NCI-H2081 (cell line): ENCODE results near the gene ZNF835.
"Not testable (repeated sequence)": the region's sequence is repeated elsewhere in the genome, so short reads cannot be mapped to it uniquely, and the experiment has no call there.

Source experiments
- DNase-seq, 2 experiments: peaks; one replicate each; lab custom pipeline; 2025; lab: John Stamatoyannopoulos, UW

Gene ZNF835

DNA sequence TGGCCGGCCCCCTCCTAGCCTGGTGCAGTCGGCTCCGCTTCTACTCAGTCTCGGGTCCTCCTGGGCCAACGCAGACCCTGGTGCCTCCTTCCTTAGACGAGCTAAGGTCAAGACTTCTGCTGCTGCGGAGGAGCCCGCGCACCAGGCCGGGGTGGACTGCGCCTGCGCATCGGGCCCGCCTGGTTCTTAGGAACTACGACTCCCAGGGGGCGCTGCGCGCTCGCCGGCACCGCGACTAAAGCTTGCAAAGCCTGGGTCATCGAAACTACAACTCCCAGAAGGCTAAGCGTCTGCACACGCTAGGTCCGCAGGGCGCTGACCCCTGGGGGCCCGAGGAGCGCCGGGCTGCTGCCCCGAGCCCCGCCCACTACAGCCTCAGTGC lies at the start of gene ZNF835:
TSS of gene ZNF835 (minus strand) at position 145 of the 382 bp plus-strand sequence. CDS start 6,559 bp downstream, outside the sequence.
- no peak for DNase-seq

DNA sequence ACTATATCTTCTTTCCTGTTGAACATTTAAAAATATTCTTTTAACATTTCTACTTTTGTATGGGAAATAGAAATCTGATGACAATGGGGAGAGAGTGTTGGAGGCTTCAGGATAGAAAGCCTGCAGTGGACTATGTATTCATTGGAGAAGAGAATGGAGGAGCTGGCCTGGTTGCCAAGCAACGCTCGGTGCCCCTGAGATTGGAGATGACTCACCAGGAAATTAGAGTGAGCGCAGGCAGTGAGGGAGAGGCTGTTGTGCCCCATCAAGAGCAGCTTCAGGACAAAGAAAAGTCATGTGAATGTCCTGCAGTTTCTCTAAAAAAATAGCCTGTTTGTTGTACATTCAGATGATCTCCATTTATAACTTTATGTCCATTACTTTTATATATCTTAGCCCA lies 48.7 kb upstream of the ZNF835 start:
- no peak for DNase-seq

DNA sequence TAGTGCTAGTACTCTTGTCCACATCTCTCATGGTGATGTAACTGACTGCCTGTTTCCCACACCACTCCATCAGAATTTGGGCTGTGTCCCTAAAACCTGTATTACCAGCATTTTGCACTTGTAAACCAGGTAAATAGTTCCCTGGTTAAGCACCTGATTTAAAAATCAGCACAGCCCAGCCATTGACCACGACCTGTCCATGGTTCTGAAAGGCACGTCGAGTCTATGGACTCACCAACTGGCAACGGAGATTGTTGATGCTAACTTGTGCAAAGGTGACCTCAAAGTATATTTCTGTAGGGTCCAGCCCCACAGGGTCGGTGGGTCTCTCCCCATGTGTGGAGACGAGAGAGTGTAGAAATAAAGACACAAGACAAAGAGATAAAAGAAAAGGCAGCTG lies 46.7 kb upstream of the ZNF835 start:
- DNase-seq = no peak

DNA sequence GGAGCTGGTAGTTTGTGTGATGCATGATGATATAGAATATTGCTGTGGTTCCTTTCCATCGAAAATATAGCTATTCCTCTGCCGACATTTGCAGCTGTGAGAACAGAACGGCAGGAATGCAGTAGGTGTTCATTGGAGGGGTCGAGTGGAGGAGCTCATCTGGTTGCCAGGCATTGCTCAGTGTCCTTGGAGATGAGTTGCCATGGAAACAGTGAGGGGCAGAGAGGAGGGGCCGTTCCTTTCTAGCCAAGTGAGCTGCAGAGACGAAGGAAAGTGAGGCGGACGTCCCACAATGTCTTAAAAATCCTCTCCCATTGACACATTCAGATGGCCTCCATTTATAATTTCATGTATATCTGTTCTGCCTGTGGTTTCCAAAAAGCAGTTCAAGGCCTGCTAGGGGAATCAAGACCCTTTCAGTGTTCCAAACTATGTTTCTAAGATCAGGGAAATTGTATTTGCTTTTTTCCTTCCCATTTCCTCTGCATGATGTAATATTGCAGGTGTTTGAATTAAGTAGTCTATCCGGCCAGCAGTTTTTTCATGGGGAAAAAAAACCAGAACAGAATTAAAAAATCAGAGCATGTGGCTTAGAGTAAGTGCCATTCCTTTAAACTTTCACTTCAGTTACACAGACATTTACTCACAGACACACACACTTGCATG lies 41.2 kb upstream of the ZNF835 start:
- peak in 1 of 2 experiments; percentile 0 for DNase-seq

DNA sequence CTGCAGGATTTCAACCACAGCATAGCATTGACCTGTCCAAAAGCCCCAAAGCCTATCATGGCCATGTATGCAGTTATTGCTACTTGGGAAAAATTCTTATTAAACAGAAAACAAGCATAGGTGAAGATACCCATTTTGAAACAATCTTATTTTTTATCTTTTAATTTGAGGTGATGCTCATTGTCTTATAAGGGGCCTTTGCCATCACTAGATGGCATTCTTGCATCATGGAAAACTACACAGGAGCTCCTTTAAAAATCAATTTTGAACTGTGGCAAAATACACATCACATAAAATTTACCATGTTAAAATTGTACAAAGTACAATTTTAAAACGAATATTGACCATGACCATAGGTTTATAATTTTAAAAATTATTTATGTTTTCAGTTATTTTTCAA lies 38.9 kb upstream of the ZNF835 start:
- DNase-seq = no peak

DNA sequence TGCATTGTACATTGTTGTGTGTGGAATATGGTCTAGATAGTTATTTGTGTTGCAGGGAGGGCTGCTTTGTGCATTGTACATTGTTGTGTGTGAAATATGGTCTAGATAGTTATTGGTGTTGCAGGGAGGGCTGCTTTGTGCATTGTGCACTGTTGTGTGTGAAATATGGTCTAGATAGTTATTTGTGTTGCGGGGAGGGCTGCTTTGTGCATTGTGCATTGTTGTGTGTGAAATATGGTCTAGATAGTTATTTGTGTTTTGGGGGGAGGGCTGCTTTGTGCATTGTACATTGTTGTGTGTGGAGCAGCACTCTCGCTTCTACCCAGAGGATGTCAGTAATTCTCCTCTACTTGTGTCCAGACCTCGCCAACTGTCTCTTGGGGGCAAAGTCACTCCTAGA lies 36.3 kb upstream of the ZNF835 start:
- DNase-seq = no peak

DNA sequence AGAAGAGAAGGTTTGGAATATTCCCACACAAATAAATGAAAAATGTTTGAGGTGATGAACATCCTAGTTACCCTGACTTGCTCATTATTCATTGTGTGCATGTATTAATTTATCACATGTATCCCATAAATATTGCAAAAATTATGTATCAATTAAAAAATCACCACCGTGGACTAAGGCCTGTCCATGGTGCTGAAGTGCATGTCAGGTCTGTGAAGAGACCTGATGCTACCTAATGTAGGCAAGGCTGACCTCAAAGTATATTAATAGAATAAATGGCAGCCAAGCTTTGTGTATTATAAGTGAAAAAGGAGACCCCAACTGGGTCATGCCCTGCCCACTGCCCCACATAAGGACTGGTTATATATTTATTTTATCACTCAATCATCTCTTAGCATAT lies 34.4 kb upstream of the ZNF835 start:
- no peak for DNase-seq

DNA sequence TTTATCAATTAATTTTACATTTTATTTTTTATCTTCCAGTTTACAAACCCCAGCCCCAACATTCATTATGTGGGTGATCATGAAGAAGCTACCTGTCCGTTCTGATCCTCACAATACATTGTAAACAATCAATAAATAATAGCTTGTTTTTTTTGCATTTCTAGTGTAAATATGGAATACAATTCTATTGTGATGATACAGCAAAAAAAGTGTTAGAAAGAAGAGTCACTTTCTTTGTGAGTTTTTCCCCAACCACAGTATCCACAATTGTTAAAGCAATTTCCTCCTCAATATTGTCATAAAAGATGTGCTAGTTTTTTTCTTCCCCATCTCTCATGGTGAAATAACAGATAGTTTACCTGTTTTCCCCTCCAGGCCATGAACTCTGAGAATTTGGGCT lies 30.3 kb upstream of the ZNF835 start:
- no peak for DNase-seq

DNA sequence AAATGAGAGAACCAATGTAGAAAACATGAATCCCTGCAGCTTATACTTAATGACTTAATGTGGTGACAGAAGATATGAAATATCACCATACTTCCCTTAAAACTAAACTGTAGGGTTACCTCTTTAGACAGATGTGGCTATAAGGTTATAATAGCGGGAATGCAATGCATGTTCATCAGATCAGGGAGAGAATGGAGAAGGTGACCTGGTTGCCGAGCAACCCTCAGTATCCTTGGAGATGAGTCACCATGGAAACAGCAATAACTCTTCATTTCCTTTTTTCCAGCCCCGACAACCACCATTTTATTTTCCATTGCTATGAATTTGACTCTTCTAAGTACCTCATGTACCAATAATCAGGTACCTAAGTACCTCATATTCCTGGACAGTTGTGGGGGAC lies 28.0 kb upstream of the ZNF835 start:
- no peak for DNase-seq

DNA sequence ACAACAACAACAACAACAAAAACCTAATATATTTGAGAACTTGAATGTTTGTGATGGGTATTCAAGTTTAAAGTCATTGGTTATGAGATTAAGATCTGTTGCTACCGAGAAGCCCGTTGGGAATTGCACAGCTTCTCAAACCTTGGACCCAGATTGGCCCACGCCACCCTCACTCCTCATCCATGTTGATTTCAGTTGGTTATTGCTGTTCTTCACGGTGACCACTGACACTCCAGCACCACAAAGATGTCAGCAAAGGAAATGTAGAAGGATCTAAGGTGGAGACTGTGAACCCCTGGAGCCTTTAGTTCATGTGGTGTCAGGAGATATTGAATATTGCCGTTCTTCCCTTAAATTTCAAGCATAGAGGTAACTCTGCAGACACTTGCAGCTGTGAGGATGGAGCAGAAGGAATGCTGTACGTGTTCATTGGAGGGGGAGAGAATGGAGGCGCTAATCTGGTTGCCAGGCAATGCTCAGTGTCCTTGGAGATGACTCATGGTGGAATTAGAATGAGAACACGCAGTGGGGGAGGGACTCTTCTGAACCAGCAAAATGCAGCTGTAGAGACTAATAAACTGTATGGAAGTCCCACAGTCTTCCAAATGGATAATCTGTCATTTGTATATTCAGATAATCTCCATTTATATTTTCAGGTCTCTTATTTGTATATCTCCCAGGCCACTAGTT lies 20.8 kb upstream of the ZNF835 start:
- DNase-seq = no peak

DNA sequence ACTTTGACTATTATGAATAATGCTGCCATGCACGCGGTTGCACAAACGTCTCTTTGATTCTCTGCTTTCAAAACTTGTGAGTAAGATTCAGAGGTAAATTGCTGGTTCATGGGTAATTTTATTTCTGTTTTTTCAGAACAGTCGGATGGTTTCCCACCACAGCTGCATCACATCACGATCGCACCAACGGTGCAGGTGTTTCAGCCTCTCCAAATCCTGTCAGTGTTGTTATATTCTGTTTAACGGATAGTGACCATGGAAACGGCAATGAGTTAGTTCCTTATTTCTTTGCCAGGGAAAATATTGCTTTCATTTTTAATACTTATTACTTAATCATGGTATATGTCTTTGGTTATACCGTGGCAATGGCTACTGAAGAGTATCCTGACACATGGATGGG lies 19.1 kb upstream of the ZNF835 start:
- DNase-seq = no peak

DNA sequence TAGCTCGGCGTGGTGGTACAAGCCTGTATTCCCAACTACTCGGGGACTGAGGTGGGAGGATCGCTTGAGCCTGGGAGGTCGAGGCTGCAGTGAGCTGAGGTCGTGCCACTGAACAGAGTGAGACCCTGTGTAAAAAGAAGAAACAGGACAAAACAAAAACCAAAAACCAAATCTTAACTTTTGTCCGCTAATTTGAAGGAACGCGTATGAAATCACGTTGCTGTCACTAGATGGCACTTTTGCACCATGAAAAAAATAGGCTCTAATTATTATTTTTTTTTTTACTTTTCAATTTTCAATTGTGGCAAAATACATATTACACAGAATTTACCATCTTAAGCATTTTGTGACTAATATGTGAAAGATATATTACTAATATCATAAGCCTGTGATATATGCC lies 17.6 kb upstream of the ZNF835 start:
- DNase-seq = no peak

DNA sequence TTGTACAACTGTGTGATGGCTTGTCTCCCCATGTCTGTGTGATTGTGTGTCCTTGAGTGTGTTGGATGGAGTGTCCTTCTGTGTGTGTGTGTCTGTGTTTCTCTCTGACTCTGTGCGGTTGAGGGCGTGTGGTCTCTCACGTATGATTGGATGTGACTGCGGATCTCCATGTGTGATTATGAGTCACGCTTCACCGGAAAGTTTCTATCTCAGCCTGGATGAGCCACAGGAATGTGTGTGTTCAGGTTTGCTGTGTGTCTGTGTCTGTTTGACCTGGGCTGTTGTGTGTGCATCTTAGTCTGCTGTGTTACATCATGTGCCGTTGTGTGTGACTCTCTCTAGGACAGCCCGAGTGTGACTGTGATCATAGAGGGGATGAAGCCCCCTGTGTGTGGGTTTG lies 15.5 kb upstream of the ZNF835 start:
- no peak for DNase-seq

DNA sequence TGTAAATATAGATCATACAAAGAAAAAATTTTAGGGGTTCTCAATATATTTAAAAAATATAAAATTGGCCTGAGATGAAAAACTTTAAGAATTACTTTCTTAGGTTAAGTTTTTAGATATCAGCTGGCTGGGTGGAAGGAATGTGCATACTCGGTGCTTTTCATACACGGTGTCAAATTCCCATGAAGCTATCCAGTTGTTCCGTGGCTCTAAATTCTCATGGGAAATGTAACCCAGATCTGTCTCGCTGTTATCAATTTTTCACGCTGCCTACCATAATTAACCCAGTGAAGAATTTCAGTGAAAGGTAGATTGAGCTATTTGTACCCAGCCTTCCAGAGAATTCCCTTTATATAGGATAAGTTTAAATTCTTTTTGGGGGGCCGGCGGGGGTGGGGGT lies 11.6 kb upstream of the ZNF835 start:
- DNase-seq = no peak

DNA sequence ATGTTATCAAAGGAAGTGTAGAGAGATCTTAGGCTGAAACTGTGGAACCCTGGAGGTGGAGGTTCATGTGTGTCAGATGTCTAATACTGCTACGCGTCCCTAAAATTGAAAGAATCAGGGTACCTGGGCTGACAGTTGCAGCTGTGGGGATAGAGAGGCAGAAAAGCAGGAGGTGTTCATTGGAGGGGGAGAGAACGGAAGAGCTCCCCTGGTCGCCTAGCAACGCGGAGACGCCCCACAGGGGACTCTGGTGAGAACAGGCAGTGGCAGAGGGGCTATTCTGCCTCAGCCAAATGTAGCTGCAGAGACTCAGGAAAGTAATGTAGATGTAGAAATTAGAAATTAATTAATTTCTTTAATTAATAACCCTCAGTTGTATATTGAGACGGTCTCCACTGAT lies 10.1 kb upstream of the ZNF835 start:
- DNase-seq = no peak

DNA sequence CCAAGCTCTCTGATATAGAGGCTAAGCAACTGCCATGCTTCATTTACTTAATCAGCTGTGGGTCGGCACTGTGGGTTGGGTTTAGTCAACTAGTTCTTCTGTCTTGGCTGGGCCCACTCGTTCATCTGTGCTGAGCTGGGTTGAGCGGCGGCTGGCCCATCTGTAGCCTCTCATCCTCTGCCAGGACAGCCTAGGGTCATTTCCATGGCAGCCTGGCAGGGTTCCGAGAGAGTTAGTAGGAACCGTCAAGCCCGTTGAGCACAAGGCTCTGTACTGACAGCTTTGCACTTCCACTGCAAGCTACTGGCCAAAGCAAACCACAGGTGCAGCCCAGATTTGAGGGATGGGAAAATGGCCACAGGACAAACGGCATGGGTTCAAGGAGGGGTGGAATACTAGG lies 6.6 kb upstream of the ZNF835 start:
- no peak for DNase-seq

DNA sequence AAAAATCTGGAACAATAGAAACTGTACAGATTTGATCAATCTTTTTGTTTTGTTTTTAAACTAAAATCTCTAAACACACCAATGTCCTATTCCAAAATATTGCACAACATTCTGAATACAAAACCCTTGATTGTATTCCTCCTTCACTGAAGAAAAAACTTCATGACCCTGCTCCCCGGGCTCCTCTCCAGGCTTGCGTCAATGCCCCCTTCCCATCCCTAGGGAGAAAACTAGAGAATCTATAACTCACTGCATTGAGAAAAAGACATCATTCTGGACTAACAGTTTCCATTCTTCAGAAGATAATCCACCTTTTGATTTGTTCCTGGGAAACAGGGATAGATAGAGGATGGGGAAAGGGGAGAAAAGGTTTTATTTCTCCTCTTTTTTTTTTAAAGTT lies 1.1 kb upstream of the ZNF835 start:
- not testable (repeated sequence) for DNase-seq

DNA sequence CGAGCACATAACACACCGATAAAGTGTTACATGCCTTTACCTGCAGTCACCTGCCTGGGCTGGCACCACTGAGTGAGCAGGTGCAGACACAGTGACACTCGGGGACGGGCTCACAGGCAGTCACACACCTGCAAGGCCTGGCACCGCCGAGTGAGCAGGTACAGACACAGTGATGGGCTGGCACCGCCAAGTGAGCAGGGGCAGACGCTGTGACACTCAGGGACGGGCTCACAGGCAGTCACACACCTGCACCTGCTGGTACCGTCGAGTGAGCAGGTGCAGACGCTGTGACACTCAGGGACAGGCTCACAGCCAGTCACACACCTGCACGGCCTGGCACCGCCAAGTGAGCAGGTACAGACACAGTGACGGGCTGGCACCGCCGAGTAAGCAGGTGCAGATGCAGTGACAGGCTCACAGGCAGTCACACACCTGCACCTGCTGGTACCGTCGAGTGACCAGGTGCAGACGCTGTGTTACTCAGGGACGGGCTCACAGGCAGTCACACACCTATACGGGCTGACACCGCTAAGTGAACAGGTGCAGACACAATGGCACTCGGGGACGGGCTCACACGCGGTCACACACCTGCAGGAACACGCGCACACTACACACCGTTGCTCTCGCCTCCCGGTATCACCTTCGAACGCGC lies 470 bp downstream of the ZNF835 start:
- DNase-seq = no peak

DNA sequence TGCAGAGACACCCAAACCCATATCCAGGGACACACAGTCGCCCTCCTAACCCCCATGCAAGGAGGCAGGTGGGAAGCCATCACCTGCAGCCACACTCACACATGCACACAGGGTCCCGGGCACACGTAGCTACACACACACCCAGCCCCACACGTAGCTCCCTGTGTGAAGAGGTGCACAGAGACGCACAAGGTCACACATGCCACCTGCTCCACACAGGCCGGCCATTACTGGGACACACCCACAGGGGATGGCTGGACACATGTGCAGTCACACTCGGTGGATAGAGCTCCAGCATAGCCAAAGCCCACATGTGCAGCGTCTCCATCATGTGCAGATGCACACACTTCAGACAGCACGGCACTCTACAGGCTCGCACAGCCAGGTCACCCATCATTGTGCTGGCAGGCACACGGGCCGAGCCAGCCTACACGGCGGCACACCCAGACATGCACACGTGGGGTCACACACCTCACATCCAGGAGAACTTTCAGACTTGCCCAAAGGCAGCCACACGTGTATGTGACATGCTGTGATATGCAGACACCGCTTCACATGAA lies 1.1 kb downstream of the ZNF835 start:
- no peak for DNase-seq

DNA sequence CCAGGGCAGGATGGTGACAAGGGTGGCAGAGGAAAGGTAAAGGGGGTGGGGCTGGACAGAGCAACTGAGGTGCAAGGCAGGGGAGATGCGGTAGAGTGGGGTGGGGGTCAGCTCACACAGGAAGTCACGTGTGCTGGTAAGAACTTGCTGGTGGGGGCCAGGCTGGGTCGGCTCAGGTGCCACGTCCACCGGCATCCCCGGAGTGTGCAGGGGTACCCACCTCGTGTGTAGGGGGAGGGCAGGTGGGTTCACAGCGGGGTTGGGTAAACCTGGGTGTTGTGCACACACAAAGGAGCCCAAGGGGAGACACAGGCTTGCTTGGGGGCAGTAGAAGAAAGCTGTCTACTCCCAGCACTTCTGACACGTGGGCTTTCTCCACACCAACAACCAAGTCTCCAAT lies 2.9 kb downstream of the ZNF835 start:
- no peak for DNase-seq

DNA sequence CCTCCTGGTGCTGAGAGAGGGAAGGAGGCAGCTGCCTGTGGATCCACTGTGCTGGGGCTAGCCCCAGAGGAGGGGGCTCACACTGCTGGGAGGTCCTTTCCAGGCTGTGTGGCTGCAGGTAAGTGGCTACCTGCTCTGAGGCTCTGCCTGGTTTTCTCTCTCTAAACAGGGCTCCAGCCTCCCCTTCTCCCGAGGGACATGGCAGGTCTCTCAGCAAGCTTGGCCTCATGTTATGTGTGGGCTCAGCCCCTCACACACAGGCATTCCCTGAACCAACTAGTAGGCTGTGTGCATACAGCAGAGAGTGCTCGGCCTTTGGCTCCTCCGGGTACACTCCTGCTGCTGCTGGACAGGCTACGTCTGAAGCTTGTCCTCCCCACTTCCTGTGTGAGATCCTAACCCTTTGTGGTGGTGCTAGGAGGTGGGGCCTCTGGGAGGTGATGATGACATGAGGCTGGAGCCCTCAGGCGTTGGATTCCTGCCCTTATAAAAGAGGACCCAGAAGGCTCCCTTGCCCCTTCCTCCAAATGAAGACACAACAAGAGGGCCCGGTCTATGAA lies 4.2 kb downstream of the ZNF835 start:
- no peak for DNase-seq

DNA sequence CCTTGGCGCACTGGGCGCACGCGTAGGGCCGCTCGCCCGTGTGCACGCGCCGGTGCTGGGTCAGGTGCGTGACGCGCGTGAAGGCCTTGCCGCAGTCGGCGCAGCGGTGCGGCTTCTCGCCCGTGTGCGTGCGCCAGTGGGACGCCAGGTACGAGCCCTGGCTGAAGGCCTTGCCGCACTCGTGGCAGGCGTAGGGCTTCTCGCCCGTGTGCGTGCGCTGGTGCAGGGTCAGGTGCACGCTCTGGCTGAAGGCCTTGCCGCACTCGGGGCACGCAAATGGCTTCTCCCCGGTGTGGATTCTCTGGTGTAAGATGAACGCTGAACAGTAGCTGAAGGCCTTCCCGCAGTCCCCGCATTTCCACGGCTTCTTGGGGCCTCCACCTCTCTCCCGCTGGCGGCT lies 7.0 kb downstream of the ZNF835 start:
- no peak for DNase-seq

DNA sequence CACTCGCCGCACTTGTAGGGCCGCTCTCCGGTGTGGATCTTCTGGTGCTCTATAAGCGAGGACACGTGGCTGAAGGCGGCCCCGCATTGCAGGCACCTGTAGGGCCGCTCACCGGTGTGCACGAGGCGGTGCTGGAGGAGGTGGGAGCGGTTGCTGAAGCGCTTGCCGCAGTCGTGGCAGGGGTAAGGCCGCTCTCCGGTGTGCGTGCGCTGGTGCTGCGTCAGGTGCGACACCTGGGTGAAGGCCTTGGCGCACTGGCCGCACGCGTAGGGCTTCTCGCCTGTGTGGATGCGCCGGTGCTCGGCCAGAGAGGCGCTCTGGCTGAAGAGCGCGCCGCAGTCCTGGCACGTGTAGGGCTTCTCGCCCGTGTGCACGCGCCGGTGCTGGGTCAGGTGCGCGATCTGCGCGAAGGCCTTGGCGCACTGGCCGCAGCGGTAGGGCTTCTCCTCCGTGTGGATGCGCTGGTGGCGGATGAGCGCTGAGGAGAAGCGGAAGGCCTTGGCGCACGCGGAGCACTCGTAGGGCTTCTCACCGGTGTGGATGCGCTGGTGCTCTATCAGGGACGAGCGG lies 7.5 kb downstream of the ZNF835 start:
- DNase-seq = no peak
